Measurements from ENCODE around the gene SHPK. TPM values are rescaled to one million over a fixed set of nuclear protein-coding genes. Genes with fewer than 3 reads are reported as not detected.

SHPK gene, protein sequence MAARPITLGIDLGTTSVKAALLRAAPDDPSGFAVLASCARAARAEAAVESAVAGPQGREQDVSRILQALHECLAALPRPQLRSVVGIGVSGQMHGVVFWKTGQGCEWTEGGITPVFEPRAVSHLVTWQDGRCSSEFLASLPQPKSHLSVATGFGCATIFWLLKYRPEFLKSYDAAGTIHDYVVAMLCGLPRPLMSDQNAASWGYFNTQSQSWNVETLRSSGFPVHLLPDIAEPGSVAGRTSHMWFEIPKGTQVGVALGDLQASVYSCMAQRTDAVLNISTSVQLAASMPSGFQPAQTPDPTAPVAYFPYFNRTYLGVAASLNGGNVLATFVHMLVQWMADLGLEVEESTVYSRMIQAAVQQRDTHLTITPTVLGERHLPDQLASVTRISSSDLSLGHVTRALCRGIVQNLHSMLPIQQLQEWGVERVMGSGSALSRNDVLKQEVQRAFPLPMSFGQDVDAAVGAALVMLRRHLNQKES
- 8.3 and 10.7 TPM in 2 replicates for total RNA-seq

GRCh38 chr17:3636154-3636907 is at the start of gene SHPK, which contains the start of gene CTNS:
SHPK (minus strand) TSS chr17:3636250; CDS start chr17:3636219, 31 bp downstream.
CTNS (plus strand) TSS chr17:3636760; CDS start chr17:3640207, 3,447 bp downstream.

GRCh38 chr17:3668279-3669084 is 32.4 kb upstream of the SHPK start, which contains the start of the genes EMC6 and TAX1BP3:
EMC6 (plus strand) TSS chr17:3668812; CDS start chr17:3669147, 335 bp downstream.
TAX1BP3 (minus strand) TSS chr17:3668578; CDS start chr17:3668526, 52 bp downstream.

Other genes starting within 250 kb of the SHPK start
- gene OR3A2, start 249.9 kb downstream of the SHPK start, total RNA-seq = not detected in 2 replicates
- gene OR1E1, start 237.8 kb downstream of the SHPK start, total RNA-seq = not detected in 2 replicates
- not detected in 2 replicates for gene OR3A3, start 224.9 kb downstream of the SHPK start, total RNA-seq
- not detected in 2 replicates for gene OR1E2, start 202.4 kb downstream of the SHPK start, total RNA-seq
- gene SPATA22, start 164.4 kb downstream of the SHPK start, total RNA-seq = 0.56 TPM in 1 of 2 replicates, not detected in the other
- 7.0 and 7.8 TPM in 2 replicates for gene ASPA, start 160.3 kb downstream of the SHPK start, total RNA-seq
- gene TRPV3, start 78.4 kb downstream of the SHPK start, total RNA-seq = 1.0 and 4.7 TPM in 2 replicates
- gene TRPV1, start 26.8 kb downstream of the SHPK start, total RNA-seq = 1.5 and 2.3 TPM in 2 replicates
- gene CTNS, start 510 bp upstream of the SHPK start, total RNA-seq = 13.9 and 23.1 TPM in 2 replicates
- gene TAX1BP3, start 32.3 kb upstream of the SHPK start, total RNA-seq = 169 and 191 TPM in 2 replicates
- 4.7 and 8.5 TPM in 2 replicates for gene EMC6, start 32.6 kb upstream of the SHPK start, total RNA-seq
- 0.20 and 1.2 TPM in 2 replicates for gene P2RX5, start 59.9 kb upstream of the SHPK start, total RNA-seq
- 0.31 and 1.6 TPM in 2 replicates for gene HASPIN, start 87.7 kb upstream of the SHPK start, total RNA-seq
- gene ITGAE, start 164.9 kb upstream of the SHPK start, total RNA-seq = 5.7 and 13.4 TPM in 2 replicates
- 12.6 and 15.4 TPM in 2 replicates for gene NCBP3, start 210.0 kb upstream of the SHPK start, total RNA-seq

Measured in cardiac ventricle fibroblast (primary cell).